BLaER1 (cell line): ENCODE data around the gene SLC25A11.

Experiments
- H3K27ac ChIP-seq: shearing (Covaris generic); formaldehyde crosslinking; 2 replicates; pipeline ENCODE4 v1.8.1; 2022
- H3K27me3 ChIP-seq: shearing (Covaris generic); formaldehyde crosslinking; 2 replicates; pipeline ENCODE4 v1.8.1; 2022
- H3K36me3 ChIP-seq: shearing (Covaris generic); formaldehyde crosslinking; 2 replicates; pipeline ENCODE4 v1.8.1; 2022
- H3K4me1 ChIP-seq: shearing (Covaris generic); formaldehyde crosslinking; 2 replicates; pipeline ENCODE4 v1.8.1; 2022
- H3K4me2 ChIP-seq: shearing (Covaris generic); formaldehyde crosslinking; 2 replicates; pipeline ENCODE4 v1.8.1; 2022
- H3K4me3 ChIP-seq: shearing (Covaris generic); formaldehyde crosslinking; 2 replicates; pipeline ENCODE4 v1.8.1; 2022
- H3K9ac ChIP-seq: shearing (Covaris generic); formaldehyde crosslinking; 2 replicates; pipeline ENCODE4 v1.8.1; 2022
- H3K9me3 ChIP-seq: shearing (Covaris generic); formaldehyde crosslinking; 2 replicates; pipeline ENCODE4 v1.8.1; 2022
- H4K20me1 ChIP-seq: shearing (Covaris generic); formaldehyde crosslinking; 2 replicates; pipeline ENCODE4 v1.8.1; 2022
- Cebpa-rat ChIP-seq: shearing (Covaris generic); IDR thresholded peaks from 2 replicates; pipeline ENCODE4 v1.8.1; 2022

Gene SLC25A11

GRCh38 chr17:4896332-4897197 is 43.3 kb downstream of the SLC25A11 start:
- Histone ChIP-seq H3K9me3 (no peaks in the 10 kb centered on the region), H3K9ac (no peak overlapping the region), H3K27me3 (peaks cover 35% of the 10 kb centered on the region), H3K4me1 (peaks cover 35% of the 10 kb centered on the region), H4K20me1 (no peaks in the 10 kb centered on the region), H3K4me3 (no peak overlapping the region), H3K36me3 (peaks cover 60% of the 10 kb centered on the region), H3K27ac (no peak overlapping the region), H3K4me2 (no peak overlapping the region)
- TF ChIP-seq Cebpa-rat, result no peak

GRCh38 chr17:4895657-4896331 is 44.1 kb downstream of the SLC25A11 start:
- Histone ChIP-seq H3K9ac (no peak overlapping the region), H4K20me1 (no peaks in the 10 kb centered on the region)

GRCh38 chr17:4895121-4895520 is 44.7 kb downstream of the SLC25A11 start:
- Histone ChIP-seq H3K9me3 (no peaks in the 10 kb centered on the region), H3K9ac (no peak overlapping the region), H3K27ac (no peak overlapping the region), H3K36me3 (peaks cover 75% of the 10 kb centered on the region), H3K4me3 (no peak overlapping the region), H3K4me1 (peaks cover 22% of the 10 kb centered on the region), H3K4me2 (no peak overlapping the region), H3K27me3 (peaks cover 21% of the 10 kb centered on the region), H4K20me1 (no peaks in the 10 kb centered on the region)
- no peak for TF ChIP-seq Cebpa-rat

More at GRCh38 chr17:4895657-4896331, 44.1 kb downstream of the SLC25A11 start:
- Histone ChIP-seq H3K4me3 (no peak overlapping the region), H3K27me3 (peaks cover 28% of the 10 kb centered on the region), H3K4me2 (no peak overlapping the region), H3K36me3 (peaks cover 68% of the 10 kb centered on the region), H3K4me1 (peaks cover 29% of the 10 kb centered on the region), H3K27ac (no peak overlapping the region), H3K9me3 (no peaks in the 10 kb centered on the region)
- TF ChIP-seq Cebpa-rat, result no peak

GRCh38 chr17:4893721-4894560 is 45.9 kb downstream of the SLC25A11 start:
- Histone ChIP-seq H3K36me3 (peaks cover 81% of the 10 kb centered on the region), H3K4me3 (no peak overlapping the region), H3K9ac (no peak overlapping the region), H3K27me3 (peaks cover 9% of the 10 kb centered on the region), H3K9me3 (no peaks in the 10 kb centered on the region), H3K4me1 (peaks cover 12% of the 10 kb centered on the region), H4K20me1 (no peaks in the 10 kb centered on the region), H3K27ac (no peak overlapping the region), H3K4me2 (no peak overlapping the region)
- TF ChIP-seq Cebpa-rat, result no peak

- Histone ChIP-seq H3K9ac (no peak overlapping the region), H3K36me3 (peaks cover 88% of the 10 kb centered on the region)
Observed at GRCh38 chr17:4893272-4893671, 46.6 kb downstream of the SLC25A11 start.

GRCh38 chr17:4892499-4893221 is 47.2 kb downstream of the SLC25A11 start:
- no peaks in the 10 kb centered on the region for H3K27me3 ChIP-seq
- no peaks in the 10 kb centered on the region for H3K9me3 ChIP-seq
- H3K4me2 ChIP-seq, result no peak overlapping the region
- H3K4me3 ChIP-seq, result no peak overlapping the region
- H4K20me1 ChIP-seq, result no peaks in the 10 kb centered on the region
- H3K27ac ChIP-seq, result no peak overlapping the region
- H3K36me3 ChIP-seq, result peaks cover 94% of the 10 kb centered on the region
- TF ChIP-seq Cebpa-rat, result no peak
- no peak overlapping the region for H3K9ac ChIP-seq
- H3K4me1 ChIP-seq, result peaks cover 5% of the 10 kb centered on the region; the same call in 1 of the 2 replicates

More at GRCh38 chr17:4893272-4893671, 46.6 kb downstream of the SLC25A11 start:
- no peak overlapping the region for H3K27ac ChIP-seq
- H3K9me3 ChIP-seq, result no peaks in the 10 kb centered on the region
- no peak overlapping the region for H3K4me3 ChIP-seq
- no peaks in the 10 kb centered on the region for H4K20me1 ChIP-seq
- no peak for TF ChIP-seq Cebpa-rat
- peaks cover 3% of the 10 kb centered on the region; the same call in 1 of the 2 replicates for H3K27me3 ChIP-seq
- no peak overlapping the region for H3K4me2 ChIP-seq
- peaks cover 5% of the 10 kb centered on the region for H3K4me1 ChIP-seq

- no peaks in the 10 kb centered on the region for H3K27me3 ChIP-seq
- no peak overlapping the region for H3K27ac ChIP-seq
- H3K9me3 ChIP-seq, result no peaks in the 10 kb centered on the region
- no peak for TF ChIP-seq Cebpa-rat
- H3K4me1 ChIP-seq, result peaks cover 5% of the 10 kb centered on the region; the same call in 1 of the 2 replicates
- no peak overlapping the region for H3K9ac ChIP-seq
- H3K4me2 ChIP-seq, result no peak overlapping the region
- H3K4me3 ChIP-seq, result no peak overlapping the region
- peaks cover 94% of the 10 kb centered on the region for H3K36me3 ChIP-seq
- no peaks in the 10 kb centered on the region for H4K20me1 ChIP-seq
Observed at GRCh38 chr17:4891411-4892410, 48.1 kb downstream of the SLC25A11 start.

- no peaks in the 10 kb centered on the region for H3K9me3 ChIP-seq
- no peaks in the 10 kb centered on the region for H3K27me3 ChIP-seq
- TF ChIP-seq Cebpa-rat, result no peak
- no peak overlapping the region for H3K9ac ChIP-seq
- H3K4me2 ChIP-seq, result no peak overlapping the region
- H4K20me1 ChIP-seq, result no peaks in the 10 kb centered on the region
- no peak overlapping the region for H3K4me3 ChIP-seq
- no peaks in the 10 kb centered on the region for H3K4me1 ChIP-seq
- H3K36me3 ChIP-seq, result peaks cover 82% of the 10 kb centered on the region
- no peak overlapping the region for H3K27ac ChIP-seq
Observed at GRCh38 chr17:4887581-4887980, 52.3 kb downstream of the SLC25A11 start.
